ENCODE data around the gene TOP1.

- no peak for TF ChIP-seq CREB3 (tag; conservative IDR thresholded peaks at IDR 0.05; ENCODE audit: low read depth)
- TF ChIP-seq KAT7 (CRISPR knock-in tag; IDR thresholded peaks at IDR 0.05; ENCODE audit: borderline replicate concordance), result no peak
- no peak for TF ChIP-seq CBX2 (IDR thresholded peaks at IDR 0.05; ENCODE audit: insufficient read depth, low read length, poor library complexity, severe bottlenecking)
- no peak for TF ChIP-seq CTCF (IDR thresholded peaks at IDR 0.05 in 2 of 3, conservative IDR thresholded peaks at IDR 0.05 in 1 of 3; ENCODE audit: insufficient read depth in 2 of 3, low read depth in 1 of 3, low read length in 3 of 3)
- no peak for TF ChIP-seq ZFP91 (CRISPR knock-in tag; IDR thresholded peaks at IDR 0.05)
- no peak for TF ChIP-seq MTA2 (IDR thresholded peaks at IDR 0.05; ENCODE audit: low read depth)
- no peak for TF ChIP-seq NR4A1 (CRISPR knock-in tag; IDR thresholded peaks at IDR 0.05)
- TF ChIP-seq NR4A1 (tag; IDR thresholded peaks at IDR 0.05), result no peak
- no peak for TF ChIP-seq NFIC (IDR thresholded peaks at IDR 0.05)
- no peak for TF ChIP-seq STAT6 (CRISPR knock-in tag; IDR thresholded peaks at IDR 0.05)
- TF ChIP-seq ZNF507 (tag; conservative IDR thresholded peaks at IDR 0.05), result no peak
- no peak for TF ChIP-seq EZH2 (IDR thresholded peaks at IDR 0.05; ENCODE audit: borderline replicate concordance, low read depth, low read length)
- no peak for TF ChIP-seq ZBTB40 (IDR thresholded peaks at IDR 0.05)
- no peak for TF ChIP-seq ZBTB40 (CRISPR knock-in tag; IDR thresholded peaks at IDR 0.05)
- no peak for TF ChIP-seq TARDBP (IDR thresholded peaks at IDR 0.05)
Observed at GRCh38 chr20:41047279-41047974, 18.8 kb downstream of the TOP1 start.
